ENCODE results near the gene DUSP28.

- TF ChIP-seq NFIC (IDR thresholded peaks at IDR 0.05) (no peak; the same call in 1 of the 2 replicates), USF1 (IDR thresholded peaks at IDR 0.05) (peak; percentile 96), YY1 (IDR thresholded peaks at IDR 0.05; ENCODE audit: low read depth) (peak; percentile 74), RAD21 (IDR thresholded peaks at IDR 0.05; ENCODE audit: low read depth) (no peak), TAF1 (IDR thresholded peaks at IDR 0.05; ENCODE audit: low read depth) (peak; percentile 87), EP300 (IDR thresholded peaks at IDR 0.05; ENCODE audit: borderline replicate concordance) (0 out of 2 replicates have a peak, but pooled peaks have one; percentile 9), EGR1 (IDR thresholded peaks at IDR 0.05) (0 out of 2 replicates have a peak, but pooled peaks have one; percentile 40), MAX (IDR thresholded peaks at IDR 0.05) (peak; percentile 76), TEAD4 (IDR thresholded peaks at IDR 0.05) (0 out of 2 replicates have a peak, but pooled peaks have one; percentile 7)
- TF ChIP-seq, protein P1, sequence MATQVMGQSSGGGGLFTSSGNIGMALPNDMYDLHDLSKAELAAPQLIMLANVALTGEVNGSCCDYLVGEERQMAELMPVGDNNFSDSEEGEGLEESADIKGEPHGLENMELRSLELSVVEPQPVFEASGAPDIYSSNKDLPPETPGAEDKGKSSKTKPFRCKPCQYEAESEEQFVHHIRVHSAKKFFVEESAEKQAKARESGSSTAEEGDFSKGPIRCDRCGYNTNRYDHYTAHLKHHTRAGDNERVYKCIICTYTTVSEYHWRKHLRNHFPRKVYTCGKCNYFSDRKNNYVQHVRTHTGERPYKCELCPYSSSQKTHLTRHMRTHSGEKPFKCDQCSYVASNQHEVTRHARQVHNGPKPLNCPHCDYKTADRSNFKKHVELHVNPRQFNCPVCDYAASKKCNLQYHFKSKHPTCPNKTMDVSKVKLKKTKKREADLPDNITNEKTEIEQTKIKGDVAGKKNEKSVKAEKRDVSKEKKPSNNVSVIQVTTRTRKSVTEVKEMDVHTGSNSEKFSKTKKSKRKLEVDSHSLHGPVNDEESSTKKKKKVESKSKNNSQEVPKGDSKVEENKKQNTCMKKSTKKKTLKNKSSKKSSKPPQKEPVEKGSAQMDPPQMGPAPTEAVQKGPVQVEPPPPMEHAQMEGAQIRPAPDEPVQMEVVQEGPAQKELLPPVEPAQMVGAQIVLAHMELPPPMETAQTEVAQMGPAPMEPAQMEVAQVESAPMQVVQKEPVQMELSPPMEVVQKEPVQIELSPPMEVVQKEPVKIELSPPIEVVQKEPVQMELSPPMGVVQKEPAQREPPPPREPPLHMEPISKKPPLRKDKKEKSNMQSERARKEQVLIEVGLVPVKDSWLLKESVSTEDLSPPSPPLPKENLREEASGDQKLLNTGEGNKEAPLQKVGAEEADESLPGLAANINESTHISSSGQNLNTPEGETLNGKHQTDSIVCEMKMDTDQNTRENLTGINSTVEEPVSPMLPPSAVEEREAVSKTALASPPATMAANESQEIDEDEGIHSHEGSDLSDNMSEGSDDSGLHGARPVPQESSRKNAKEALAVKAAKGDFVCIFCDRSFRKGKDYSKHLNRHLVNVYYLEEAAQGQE (IDR thresholded peaks at IDR 0.05; ENCODE audit: low read depth): 0 out of 2 replicates have a peak, but pooled peaks have one; percentile 6
Observed at GRCh38 chr2:240586198-240586918, 26.2 kb downstream of the DUSP28 start, which contains the start of gene CAPN10.
